ENCODE measurements around the gene IGFALS. TPM values are rescaled to one million over a fixed set of nuclear protein-coding genes. Genes with fewer than 3 reads are reported as not detected.

Gene IGFALS
- total RNA-seq, 2 donors from 2014 or later = 0.28 to 0.54 TPM

DNA sequence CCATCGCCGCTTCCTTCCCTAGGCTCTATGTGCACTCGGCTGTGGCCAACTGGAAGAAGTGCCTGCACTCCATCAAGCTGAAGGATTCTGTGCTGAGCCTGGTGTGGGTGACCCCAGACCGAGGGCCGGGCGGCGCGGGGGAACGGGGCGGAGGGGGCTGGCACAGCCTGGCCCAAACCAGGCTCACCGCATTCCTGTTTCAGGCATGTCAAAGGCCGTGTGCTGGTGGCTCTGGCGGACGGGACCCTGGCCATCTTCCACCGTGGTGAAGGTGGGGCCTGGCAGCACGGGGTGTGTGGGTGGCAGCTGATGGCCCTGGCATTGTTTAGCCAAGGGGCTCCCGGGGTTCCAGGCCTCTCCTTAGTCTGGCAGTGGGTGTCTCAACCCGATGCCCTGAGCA lies 26.8 kb downstream of the IGFALS start:
- Histone ChIP-seq H3K27me3 (replicated peaks; ENCODE audit: insufficient read depth) (no peaks in the 10 kb centered on the region), H3K9me3 (no peaks in the 10 kb centered on the region), H3K4me1 (ENCODE audit: control insufficient read depth in 1 of 2, low read depth in 2 of 2) (peaks cover 0 to 18% of the 10 kb centered on the region in 2 donors), H3K36me3 (peaks cover 53% of the 10 kb centered on the region), H3K4me3 (no peak overlapping the region), H3K27ac (no peak overlapping the region)
- ATAC-seq (ENCODE audit: insufficient number of reproducible peaks, low FRiP score, low read depth) = no peak
- no peak for DNase-seq (ENCODE audit: low spot score)
- TF ChIP-seq, protein P1, sequence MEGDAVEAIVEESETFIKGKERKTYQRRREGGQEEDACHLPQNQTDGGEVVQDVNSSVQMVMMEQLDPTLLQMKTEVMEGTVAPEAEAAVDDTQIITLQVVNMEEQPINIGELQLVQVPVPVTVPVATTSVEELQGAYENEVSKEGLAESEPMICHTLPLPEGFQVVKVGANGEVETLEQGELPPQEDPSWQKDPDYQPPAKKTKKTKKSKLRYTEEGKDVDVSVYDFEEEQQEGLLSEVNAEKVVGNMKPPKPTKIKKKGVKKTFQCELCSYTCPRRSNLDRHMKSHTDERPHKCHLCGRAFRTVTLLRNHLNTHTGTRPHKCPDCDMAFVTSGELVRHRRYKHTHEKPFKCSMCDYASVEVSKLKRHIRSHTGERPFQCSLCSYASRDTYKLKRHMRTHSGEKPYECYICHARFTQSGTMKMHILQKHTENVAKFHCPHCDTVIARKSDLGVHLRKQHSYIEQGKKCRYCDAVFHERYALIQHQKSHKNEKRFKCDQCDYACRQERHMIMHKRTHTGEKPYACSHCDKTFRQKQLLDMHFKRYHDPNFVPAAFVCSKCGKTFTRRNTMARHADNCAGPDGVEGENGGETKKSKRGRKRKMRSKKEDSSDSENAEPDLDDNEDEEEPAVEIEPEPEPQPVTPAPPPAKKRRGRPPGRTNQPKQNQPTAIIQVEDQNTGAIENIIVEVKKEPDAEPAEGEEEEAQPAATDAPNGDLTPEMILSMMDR (IDR thresholded peaks at IDR 0.05) = no peak

DNA sequence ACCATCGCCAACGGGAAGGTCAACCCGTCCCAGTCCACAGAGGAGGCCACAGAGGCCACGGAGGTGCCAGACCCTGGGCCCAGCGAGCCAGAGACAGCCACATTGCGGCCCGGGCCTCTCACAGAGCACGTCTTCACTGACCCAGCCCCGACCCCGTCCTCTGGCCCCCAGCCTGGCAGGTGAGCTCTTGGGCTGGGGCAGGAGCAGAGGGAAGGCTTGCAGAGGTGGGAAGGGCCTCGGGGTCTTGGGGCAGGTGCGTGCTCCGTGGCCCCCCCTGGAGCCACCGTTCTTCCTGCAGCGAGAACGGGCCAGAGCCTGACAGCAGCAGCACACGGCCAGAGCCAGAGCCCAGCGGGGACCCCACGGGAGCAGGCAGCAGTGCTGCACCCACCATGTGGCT lies 27.3 kb downstream of the IGFALS start:
- TF ChIP-seq, protein P1 (IDR thresholded peaks at IDR 0.05) = no peak
- Histone ChIP-seq H3K36me3 (peaks cover 54% of the 10 kb centered on the region), H3K9me3 (no peaks in the 10 kb centered on the region), H3K4me1 (ENCODE audit: control insufficient read depth in 1 of 2, low read depth in 2 of 2) (peaks cover 0 to 18% of the 10 kb centered on the region in 2 donors), H3K4me3 (no peak overlapping the region), H3K27ac (no peak overlapping the region), H3K27me3 (replicated peaks; ENCODE audit: insufficient read depth) (no peaks in the 10 kb centered on the region)
- ATAC-seq (ENCODE audit: insufficient number of reproducible peaks, low FRiP score, low read depth) (no peak), DNase-seq (ENCODE audit: low spot score) (no peak)

DNA sequence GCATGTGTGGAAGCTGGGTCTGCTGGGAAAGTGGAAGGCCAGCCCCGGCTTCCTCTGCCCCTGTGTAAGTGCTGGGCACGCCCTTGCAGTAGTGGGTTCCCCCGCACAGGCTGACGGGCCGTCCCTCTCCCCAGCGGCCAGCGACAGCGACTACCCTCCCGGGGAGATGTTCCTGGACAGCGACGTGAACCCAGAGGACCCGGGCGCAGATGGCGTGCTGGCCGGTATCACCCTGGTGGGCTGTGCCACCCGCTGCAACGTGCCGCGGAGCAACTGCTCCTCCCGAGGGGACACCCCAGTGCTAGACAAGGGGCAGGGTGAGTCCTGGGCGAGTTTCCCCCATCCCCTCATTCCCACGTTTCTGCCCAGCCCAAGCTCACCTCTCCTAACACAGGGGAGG lies 27.7 kb downstream of the IGFALS start:
- Histone ChIP-seq H3K27me3 (replicated peaks; ENCODE audit: insufficient read depth) (no peaks in the 10 kb centered on the region), H3K4me3 (no peak overlapping the region), H3K4me1 (ENCODE audit: control insufficient read depth in 1 of 2, low read depth in 2 of 2) (peaks cover 0 to 18% of the 10 kb centered on the region in 2 donors), H3K9me3 (no peaks in the 10 kb centered on the region), H3K27ac (no peak overlapping the region), H3K36me3 (peaks cover 58% of the 10 kb centered on the region)
- TF ChIP-seq, protein P1 (IDR thresholded peaks at IDR 0.05) = no peak
- no peak for ATAC-seq (ENCODE audit: insufficient number of reproducible peaks, low FRiP score, low read depth)
- DNase-seq (ENCODE audit: low spot score) = no peak

DNA sequence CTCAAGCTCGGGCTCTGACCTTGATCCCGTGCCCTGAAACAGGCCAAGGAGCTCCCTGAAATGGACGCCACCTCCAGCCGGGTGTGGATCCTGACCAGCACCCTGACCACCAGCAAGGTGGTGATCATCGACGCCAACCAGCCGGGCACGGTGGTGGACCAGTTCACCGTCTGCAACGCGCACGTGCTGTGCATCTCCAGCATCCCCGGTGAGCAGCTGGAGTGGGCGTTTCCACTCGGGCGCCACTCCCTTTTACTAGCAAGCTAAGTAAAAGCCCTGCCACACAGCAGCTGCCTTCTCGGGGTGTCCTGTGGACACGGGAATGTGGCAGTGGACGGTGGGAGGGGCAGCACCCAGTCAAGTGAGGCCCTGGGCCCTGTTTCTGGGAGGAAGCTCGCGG lies 28.5 kb downstream of the IGFALS start:
- H3K4me3 ChIP-seq = no peak overlapping the region
- no peaks in the 10 kb centered on the region for H3K27me3 ChIP-seq (replicated peaks; ENCODE audit: insufficient read depth)
- H3K9me3 ChIP-seq = no peaks in the 10 kb centered on the region
- H3K36me3 ChIP-seq = peaks cover 66% of the 10 kb centered on the region
- DNase-seq (ENCODE audit: low spot score) (no peak), ATAC-seq (ENCODE audit: insufficient number of reproducible peaks, low FRiP score, low read depth) (no peak)
- TF ChIP-seq, protein P1 (IDR thresholded peaks at IDR 0.05) = no peak
- H3K4me1 ChIP-seq (ENCODE audit: control insufficient read depth in 1 of 2, low read depth in 2 of 2) = peaks cover 0 to 10% of the 10 kb centered on the region in 2 donors
- H3K27ac ChIP-seq = no peak overlapping the region

DNA sequence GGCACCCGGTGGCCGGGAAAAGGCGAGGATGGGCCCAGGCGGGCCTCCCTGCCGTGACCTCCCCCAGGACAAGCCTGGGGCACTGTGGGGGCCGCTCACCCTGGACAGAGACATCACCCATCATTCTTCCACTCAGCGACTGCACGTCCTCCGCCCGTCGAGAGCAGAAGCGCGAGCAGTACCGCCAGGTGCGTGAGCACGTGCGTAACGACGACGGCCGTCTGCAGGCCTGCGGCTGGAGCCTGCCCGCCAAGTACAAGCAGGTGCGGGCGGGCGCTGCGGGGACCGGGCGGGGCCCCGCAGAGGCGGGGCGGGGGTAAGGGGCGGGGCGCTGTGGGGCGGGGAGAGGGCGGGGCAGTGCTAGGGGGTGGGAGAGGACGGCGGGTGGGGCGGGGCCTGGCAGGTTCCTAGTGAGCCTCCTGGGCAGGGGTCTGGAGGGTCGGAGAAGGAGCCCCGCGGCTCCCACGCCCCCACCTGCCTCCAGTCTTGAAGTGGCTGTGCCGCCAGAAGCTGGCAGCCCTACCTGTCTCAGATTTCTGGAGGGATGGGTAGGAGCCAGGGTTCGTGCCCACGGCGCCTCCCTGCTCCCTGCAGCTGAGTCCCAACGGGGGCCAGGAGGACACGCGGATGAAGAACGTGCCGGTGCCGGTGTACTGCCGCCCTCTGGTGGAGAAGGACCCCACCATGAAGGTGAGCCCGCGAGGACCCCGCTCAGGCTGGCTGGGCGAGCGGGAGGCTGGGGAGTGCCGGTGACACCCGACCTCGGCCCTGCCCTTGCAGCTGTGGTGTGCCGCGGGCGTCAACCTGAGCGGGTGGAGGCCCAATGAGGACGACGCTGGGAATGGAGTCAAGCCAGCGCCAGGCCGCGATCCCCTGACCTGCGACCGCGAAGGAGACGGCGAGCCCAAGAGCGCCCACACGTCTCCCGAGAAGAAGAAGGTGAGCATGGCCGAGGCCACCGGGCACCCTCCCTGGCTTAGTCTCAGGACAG lies 29.7 kb downstream of the IGFALS start:
- TF ChIP-seq, protein P1 (IDR thresholded peaks at IDR 0.05) = no peak
- no peak overlapping the region for H3K27ac ChIP-seq
- no peaks in the 10 kb centered on the region for H3K9me3 ChIP-seq
- H3K4me1 ChIP-seq (ENCODE audit: control insufficient read depth in 1 of 2, low read depth in 2 of 2) = no peaks in the 10 kb centered on the region
- DNase-seq (ENCODE audit: low spot score) = no peak
- H3K27me3 ChIP-seq (replicated peaks; ENCODE audit: insufficient read depth) = no peaks in the 10 kb centered on the region
- H3K36me3 ChIP-seq = peaks cover 69% of the 10 kb centered on the region
- no peak overlapping the region for H3K4me3 ChIP-seq
- ATAC-seq (ENCODE audit: insufficient number of reproducible peaks, low FRiP score, low read depth) = no peak
